Measurements from ENCODE around the gene ITGAL.

DNA sequence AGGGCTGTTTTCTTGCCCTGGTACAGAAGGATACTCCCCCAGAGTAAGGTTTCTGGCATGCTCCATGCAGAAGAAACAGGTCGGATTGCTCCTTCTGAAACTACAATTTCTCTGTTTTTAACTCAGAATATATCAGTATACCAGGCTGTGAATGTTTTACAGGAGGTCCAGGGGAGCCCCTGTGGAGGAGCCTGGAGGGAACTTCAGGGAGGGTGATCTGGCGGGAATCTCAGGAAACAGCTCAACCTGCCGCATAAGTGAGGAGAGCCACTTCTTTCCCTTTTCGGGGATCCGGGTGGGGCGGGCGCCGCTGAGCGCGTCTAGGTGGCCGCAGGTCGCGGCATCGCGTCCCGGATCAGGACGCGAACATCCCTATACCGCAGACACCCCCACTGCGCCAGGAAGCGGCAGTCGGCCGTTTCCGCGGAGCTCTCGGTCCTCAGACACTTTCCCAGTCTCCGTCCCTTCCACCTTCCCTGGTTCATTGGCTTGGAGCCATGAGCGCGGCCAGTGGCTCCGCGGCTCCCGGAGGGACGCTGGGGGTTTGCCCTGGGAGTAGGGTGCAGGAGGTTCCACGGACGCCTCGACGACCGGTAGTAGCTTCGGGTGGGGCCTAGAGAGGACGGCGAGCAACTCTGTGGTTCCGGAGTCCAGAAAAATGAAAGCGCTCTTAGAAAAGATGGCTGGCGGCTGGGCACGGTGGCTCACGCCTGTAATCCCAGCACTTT is 88.7 kb downstream of the ITGAL start:
- peak; percentile 34 for TF ChIP-seq POLR2A (IDR thresholded peaks at IDR 0.05; ENCODE audit: low read length)
- TF ChIP-seq GATA1 (IDR thresholded peaks at IDR 0.05; ENCODE audit: low read depth, low read length): no peak
